ENCODE measurements around the gene L3MBTL3.
A peak's percentile ranks its signal among the peaks of the same experiment; 100 is the strongest.
"Not testable (repeated sequence)": the region's sequence is repeated elsewhere in the genome, so short reads cannot be mapped to it uniquely, and the experiment has no call there.

L3MBTL3 gene

GRCh38 chr6:130075879-130076460 lies 57.6 kb downstream of the L3MBTL3 start:
- no peak for DNase-seq (ENCODE audit: low read depth in 2 of 2)

DNA sequence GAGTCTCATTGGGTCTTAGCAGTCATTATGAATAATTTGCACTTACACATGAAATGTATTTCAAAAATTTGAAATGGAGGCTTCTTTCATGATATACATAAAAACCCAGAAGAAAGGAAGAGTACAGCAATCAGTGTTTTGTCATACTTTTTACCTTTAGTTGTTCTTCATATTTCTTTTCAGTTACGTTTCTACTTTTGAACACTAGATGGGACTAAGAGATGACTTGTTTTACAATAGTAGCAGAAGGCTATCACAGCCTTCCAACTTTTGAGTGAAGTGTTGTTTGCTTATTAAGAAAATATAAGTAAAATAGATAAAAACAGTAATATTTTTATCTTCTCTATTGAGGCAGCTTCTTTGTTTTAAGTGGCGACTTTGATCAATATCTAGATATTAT lies 58.1 kb downstream of the L3MBTL3 start:
- DNase-seq (ENCODE audit: low read depth in 2 of 2): no peak

DNA sequence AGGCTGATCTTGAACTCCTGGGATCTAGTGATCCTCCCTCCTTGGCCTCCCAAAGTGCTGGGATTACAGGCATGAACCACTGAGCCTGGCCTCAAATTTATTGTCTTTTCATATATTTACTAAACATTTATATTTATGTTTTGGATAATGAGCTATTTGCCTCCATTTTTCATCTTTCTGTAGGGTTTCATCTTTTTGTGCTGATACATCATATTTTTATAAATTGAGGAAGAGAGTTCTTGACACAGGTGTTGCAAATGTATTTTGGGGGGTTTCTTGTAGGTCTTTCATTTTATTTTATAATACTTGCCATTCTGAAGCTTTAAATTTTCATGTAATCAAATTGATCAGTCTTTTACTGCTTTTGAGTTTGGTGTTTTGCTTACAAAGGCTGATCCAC lies 72.4 kb downstream of the L3MBTL3 start:
- DNase-seq (ENCODE audit: low read depth in 2 of 2): no peak

DNA sequence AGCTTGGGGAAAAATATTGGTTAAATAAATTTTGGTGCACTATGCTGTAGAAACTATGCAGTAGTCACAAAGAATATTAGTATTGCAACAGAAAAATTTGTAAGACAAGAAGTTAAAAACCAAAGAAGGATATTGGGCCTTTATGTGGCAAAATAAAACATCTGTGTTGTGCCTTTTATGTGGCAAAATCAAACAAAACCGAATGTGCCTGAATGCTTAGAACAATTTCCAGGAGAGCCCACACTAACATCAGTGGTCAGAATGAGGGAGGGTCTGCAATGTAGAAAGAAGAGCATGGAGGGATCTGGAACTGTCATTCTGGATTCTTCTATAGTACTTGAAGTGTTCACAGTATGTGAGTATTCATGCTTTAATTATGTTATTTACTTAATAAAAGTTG lies 75.2 kb downstream of the L3MBTL3 start:
- no peak for DNase-seq (ENCODE audit: low read depth in 2 of 2)

GRCh38 chr6:130098317-130098716 lies 79.9 kb downstream of the L3MBTL3 start:
- no peak for DNase-seq (ENCODE audit: low read depth in 2 of 2)

GRCh38 chr6:130099119-130099518 lies 80.7 kb downstream of the L3MBTL3 start:
- DNase-seq (ENCODE audit: low read depth in 2 of 2): no peak

- DNase-seq (ENCODE audit: low read depth in 2 of 2): no peak
Measured at GRCh38 chr6:130105996-130106704, 87.8 kb downstream of the L3MBTL3 start.

- DNase-seq (ENCODE audit: low read depth in 2 of 2): no peak
Measured at GRCh38 chr6:130107710-130108109, 89.3 kb downstream of the L3MBTL3 start.

DNA sequence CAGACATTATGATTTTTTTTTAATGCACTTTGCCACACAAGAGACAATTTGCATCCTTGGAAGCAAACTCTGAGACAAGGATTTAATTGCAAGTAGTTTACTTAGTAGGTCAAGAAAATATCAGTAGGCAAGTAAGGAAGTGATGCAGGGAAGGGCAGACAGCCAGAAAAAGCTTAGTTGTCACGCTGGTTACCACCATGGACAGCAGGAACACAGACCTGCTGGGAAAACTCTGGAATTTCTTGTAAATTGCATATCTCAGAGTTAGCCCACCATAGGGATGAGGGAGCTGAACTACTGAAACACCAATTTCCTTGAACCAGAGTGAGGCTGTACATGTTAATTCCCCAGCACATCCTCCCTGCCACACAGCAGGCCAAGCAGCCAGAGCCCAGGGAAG lies 92.7 kb downstream of the L3MBTL3 start:
- DNase-seq (ENCODE audit: low read depth in 2 of 2): no peak

GRCh38 chr6:130113201-130113710 lies 94.9 kb downstream of the L3MBTL3 start:
- DNase-seq (ENCODE audit: low read depth in 2 of 2): no peak

DNA sequence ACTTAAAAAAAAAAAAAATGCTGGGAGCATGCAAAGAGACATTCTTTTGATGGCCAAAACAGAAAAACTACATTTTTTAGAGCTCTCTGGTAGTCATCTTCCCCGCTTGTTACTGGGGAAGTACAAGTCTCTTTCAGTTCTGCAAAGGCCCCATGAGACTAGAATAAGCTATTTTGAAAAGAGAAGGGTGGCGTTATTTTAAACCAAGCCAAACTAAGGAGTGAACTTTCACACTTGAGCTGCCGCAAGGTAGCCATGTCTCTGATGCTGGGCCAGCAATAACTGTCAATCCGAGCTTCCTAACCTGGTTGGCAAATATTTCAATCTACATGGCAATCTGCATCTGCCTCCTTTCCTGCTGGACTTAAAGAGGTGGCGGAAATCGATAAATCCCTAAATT lies 96.7 kb downstream of the L3MBTL3 start:
- no peak for DNase-seq (ENCODE audit: low read depth in 2 of 2)

DNA sequence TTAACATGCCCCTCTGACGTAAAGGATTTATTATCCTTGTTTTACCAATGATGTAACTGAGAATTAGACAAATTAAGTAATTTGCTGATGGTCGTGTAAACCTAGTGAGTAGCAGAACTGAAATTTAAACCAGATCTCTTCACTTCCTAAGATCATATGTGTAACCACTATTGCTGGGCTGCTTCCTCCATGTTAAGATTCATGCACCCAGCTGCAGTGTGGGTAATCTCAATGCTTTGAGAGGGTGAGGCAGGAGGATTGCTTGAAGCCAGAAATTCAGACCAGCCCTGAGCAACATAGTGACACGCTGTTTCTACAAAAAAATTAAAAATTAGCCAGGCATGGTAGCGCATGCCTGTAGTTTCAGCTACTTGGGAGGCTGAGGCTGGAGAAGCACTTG lies 97.9 kb downstream of the L3MBTL3 start:
- DNase-seq (ENCODE audit: low read depth in 2 of 2): no peak

- DNase-seq (ENCODE audit: low read depth in 2 of 2): not testable (repeated sequence)
Measured at GRCh38 chr6:130117187-130117701, 98.9 kb downstream of the L3MBTL3 start.

DNA sequence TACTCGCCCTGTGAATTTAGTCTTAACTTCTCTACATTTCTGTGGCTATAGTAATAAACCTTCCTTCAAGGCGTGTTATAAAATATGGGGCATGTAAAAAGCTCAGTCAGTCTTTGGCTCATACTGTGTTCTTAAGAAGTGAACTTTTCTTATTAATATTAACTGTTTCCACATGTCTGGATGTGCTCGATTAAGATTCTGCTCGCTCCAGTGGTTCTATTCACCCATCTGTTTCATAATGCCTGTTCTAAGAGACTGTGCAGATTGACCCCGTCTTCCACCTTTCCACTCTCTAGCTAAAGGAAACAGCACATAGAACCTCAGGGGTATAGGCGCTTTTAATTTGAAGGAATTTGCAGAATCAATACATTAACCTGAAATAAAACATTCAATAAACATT lies 99.9 kb downstream of the L3MBTL3 start:
- no peak for DNase-seq (ENCODE audit: low read depth in 2 of 2)

- DNase-seq (ENCODE audit: low read depth in 2 of 2): no peak
Measured at GRCh38 chr6:130119211-130119610, 100.8 kb downstream of the L3MBTL3 start.

GRCh38 chr6:130120731-130121130 lies 102.3 kb downstream of the L3MBTL3 start:
- no peak for DNase-seq (ENCODE audit: low read depth in 2 of 2)

DNA sequence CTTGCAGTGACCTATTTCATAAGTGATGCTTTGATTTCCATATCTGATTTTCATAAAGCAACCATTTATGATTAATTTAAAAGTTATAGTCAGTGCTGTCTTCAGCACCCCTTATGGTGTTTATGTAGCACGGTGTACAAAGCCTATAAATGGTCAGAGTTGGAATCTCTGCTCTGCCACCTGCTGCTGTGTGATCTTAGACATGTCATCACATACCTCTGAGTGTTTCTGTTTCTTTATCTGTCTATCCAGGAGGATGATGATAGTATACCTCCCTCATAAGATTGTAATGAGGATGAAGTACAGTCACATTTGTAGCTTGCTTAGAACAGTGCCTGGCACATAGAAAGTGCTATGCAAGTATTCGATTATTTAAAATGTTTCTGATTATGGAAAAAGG lies 103.9 kb downstream of the L3MBTL3 start:
- DNase-seq (ENCODE audit: low read depth in 2 of 2): no peak

DNA sequence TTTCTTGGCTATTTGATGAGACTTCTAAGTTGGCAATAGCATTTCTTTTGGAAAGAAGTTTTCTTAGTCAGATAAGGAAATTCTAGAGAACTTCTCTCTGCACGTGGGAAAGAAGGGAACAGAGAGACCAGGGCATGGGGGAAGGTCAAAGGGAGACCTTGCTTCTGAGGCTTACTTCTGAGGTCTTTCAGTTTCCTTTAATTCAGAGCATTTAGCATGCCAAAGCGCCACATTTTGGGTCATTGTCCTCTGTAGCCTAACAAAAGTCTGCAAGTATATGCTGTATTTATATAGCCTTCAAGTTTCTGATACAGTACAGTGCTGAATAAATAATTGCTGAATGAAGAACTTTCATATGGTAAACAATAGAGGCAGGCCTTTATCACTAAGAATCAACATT lies 108.8 kb downstream of the L3MBTL3 start:
- DNase-seq (ENCODE audit: low read depth in 2 of 2): no peak

DNA sequence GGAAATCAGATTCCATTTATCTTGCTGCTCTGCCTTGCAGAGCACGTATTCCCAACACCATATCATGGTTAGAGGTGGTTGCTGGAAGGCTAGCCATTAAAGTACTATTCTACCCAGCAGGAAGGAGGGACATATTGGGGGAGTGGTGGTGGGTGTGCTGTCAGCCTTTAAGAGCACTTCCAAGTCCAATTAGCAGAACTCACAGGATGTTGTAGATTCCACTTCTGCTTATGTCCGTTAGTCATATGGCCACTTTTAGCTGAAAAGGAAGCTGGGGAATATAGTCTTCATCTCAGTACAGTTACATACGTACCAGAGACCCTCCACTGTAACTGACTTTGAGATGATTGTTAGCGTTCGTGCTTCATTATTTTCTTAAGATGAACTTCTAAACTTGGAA lies 109.9 kb downstream of the L3MBTL3 start:
- no peak for DNase-seq (ENCODE audit: low read depth in 2 of 2)

GRCh38 chr6:130129762-130130246 lies 111.4 kb downstream of the L3MBTL3 start:
- no peak for DNase-seq (ENCODE audit: low read depth in 2 of 2)

DNA sequence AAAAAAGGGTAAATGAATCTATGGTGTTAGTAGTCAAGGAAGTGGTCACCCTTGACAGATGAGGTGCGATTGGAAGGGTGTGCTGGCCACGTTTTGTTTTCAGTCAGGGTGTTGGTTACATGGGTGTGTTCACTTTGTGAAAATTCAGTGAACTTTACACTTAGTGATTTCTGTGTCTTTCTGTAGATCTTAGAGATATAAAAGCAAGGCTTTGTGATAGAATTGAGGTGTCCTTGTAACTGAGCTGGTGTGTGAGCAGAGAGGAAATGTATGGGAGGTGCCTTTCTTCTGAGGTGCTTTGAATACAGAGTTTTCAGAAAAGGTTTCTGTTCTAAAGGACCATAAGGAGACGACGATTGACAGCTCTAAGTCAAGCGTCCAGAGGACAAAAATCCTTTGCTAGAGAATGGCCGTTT lies 113.9 kb downstream of the L3MBTL3 start:
- peak in 1 of 2 experiments; percentile 17 for DNase-seq (ENCODE audit: low read depth in 2 of 2)

DNA sequence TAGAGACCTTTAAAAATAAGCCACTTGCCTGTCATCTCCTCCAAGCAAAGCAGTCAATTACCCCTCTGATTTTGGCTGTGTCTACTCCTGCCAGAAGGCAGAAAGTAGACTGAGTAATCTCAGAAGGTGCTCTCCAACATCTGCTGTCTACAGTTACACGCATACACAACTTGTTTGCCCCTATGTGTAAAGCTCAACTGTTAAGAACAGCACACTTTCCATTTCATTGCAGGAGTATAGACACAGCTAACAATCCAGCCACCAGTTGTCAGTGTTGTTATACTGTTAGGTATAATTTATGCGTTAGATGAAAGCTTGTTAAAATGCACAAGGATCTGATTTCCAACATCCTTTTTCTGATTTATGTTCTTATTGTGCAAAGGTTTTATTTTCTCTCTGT lies 116.2 kb downstream of the L3MBTL3 start:
- no peak for DNase-seq (ENCODE audit: low read depth in 2 of 2)

- no peak for DNase-seq (ENCODE audit: low read depth in 2 of 2)
Measured at GRCh38 chr6:130136798-130137197, 118.4 kb downstream of the L3MBTL3 start.
